ENCODE data around the gene ATP1B1. TPM values are rescaled to one million over a fixed set of nuclear protein-coding genes. Genes with fewer than 3 reads are reported as not detected.
A peak's percentile ranks its signal among the peaks of the same experiment; 100 is the strongest.

Gene ATP1B1
- total and polyA plus RNA-seq, 2 of the 13 experiments (the other 11 are each of a cell fraction or from before 2014, with no cell fraction given) = 134 to 135 TPM

DNA sequence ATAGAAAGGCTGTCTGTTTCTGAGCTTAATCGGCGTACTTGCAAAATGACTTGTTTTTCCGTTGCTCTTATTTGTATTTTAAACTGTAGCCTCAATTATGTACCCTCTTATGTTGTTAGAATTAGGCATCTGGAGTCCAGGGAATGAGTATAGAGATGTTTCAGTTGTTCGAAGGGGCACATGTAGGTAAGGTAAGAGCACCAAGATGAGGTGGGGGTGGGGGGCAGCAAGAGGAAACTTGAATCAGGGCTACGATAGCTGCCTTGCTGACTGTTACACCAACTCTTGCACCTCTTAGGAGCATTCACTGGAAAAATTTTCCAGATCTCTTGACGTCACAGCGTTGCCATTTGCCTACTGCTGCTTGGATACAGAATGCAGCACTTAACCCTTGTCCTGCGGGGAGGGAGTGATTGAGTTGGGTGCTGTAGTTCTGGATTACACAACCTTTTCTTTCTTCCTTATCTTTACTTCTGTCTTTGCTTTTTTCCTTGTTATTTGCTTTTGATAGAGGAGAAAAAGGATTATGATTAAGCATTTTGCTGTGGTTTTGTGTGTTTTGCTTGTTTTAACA, 3.2 kb downstream of the ATP1B1 start (continued):
- TF ChIP-seq, protein P1, sequence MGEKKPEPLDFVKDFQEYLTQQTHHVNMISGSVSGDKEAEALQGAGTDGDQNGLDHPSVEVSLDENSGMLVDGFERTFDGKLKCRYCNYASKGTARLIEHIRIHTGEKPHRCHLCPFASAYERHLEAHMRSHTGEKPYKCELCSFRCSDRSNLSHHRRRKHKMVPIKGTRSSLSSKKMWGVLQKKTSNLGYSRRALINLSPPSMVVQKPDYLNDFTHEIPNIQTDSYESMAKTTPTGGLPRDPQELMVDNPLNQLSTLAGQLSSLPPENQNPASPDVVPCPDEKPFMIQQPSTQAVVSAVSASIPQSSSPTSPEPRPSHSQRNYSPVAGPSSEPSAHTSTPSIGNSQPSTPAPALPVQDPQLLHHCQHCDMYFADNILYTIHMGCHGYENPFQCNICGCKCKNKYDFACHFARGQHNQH (CRISPR knock-in tag; IDR thresholded peaks at IDR 0.05) = peak; percentile 25; the same call in 1 of the 2 replicates
- TF ChIP-seq ZNF614 (CRISPR knock-in tag; IDR thresholded peaks at IDR 0.05; ENCODE audit: borderline replicate concordance) (peak; percentile 84; the same call in 1 of the 2 replicates), PHF21A (CRISPR knock-in tag; IDR thresholded peaks at IDR 0.05) (peak; percentile 34; the same call in 1 of the 2 replicates), ZNF136 (CRISPR knock-in tag; IDR thresholded peaks at IDR 0.05; ENCODE audit: low read depth) (no peak), ZNF652 (CRISPR knock-in tag; IDR thresholded peaks at IDR 0.05; ENCODE audit: borderline replicate concordance, low read depth) (peak; percentile 99), TEAD2 (CRISPR knock-in tag; IDR thresholded peaks at IDR 0.05) (no peak), CREM (IDR thresholded peaks at IDR 0.05) (peak; percentile 84), CREM (CRISPR knock-in tag; IDR thresholded peaks at IDR 0.05) (no peak), MAZ (IDR thresholded peaks at IDR 0.05; ENCODE audit: borderline replicate concordance, low read depth, low read length) (peak; percentile 31; the same call in 1 of the 2 replicates), MAZ (CRISPR knock-in tag; IDR thresholded peaks at IDR 0.05; ENCODE audit: low read depth) (peak; percentile 66; the same call in 1 of the 2 replicates), ZSCAN30 (CRISPR knock-in tag; IDR thresholded peaks at IDR 0.05) (no peak), ZNF124 (CRISPR knock-in tag; IDR thresholded peaks at IDR 0.05) (peak; percentile 29; the same call in 1 of the 2 replicates), ZNF335 (CRISPR knock-in tag; IDR thresholded peaks at IDR 0.05) (0 out of 2 replicates have a peak, but pooled peaks have one; percentile 29), HMG20A (CRISPR knock-in tag; IDR thresholded peaks at IDR 0.05; ENCODE audit: borderline replicate concordance) (peak; percentile 38; the same call in 1 of the 2 replicates), ZNF749 (CRISPR knock-in tag; IDR thresholded peaks at IDR 0.05; ENCODE audit: borderline replicate concordance) (no peak), HDAC2 (CRISPR knock-in tag; IDR thresholded peaks at IDR 0.05) (peak; percentile 82), HMG20B (CRISPR knock-in tag; conservative IDR thresholded peaks at IDR 0.05) (peak; percentile 61; the same call in 1 of the 2 replicates), YEATS2 (CRISPR knock-in tag; IDR thresholded peaks at IDR 0.05; ENCODE audit: borderline replicate concordance) (no peak), PITX1 (CRISPR knock-in tag; IDR thresholded peaks at IDR 0.05) (0 out of 2 replicates have a peak, but pooled peaks have one; percentile 12), ZFP36L1 (CRISPR knock-in tag; IDR thresholded peaks at IDR 0.05) (no peak), ZFP82 (CRISPR knock-in tag; IDR thresholded peaks at IDR 0.05; ENCODE audit: borderline replicate concordance) (no peak)
- TF ChIP-seq, protein P2, sequence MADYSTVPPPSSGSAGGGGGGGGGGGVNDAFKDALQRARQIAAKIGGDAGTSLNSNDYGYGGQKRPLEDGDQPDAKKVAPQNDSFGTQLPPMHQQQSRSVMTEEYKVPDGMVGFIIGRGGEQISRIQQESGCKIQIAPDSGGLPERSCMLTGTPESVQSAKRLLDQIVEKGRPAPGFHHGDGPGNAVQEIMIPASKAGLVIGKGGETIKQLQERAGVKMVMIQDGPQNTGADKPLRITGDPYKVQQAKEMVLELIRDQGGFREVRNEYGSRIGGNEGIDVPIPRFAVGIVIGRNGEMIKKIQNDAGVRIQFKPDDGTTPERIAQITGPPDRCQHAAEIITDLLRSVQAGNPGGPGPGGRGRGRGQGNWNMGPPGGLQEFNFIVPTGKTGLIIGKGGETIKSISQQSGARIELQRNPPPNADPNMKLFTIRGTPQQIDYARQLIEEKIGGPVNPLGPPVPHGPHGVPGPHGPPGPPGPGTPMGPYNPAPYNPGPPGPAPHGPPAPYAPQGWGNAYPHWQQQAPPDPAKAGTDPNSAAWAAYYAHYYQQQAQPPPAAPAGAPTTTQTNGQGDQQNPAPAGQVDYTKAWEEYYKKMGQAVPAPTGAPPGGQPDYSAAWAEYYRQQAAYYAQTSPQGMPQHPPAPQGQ (CRISPR knock-in tag; IDR thresholded peaks at IDR 0.05; ENCODE audit: borderline replicate concordance) = no peak
- TF ChIP-seq, protein P3, sequence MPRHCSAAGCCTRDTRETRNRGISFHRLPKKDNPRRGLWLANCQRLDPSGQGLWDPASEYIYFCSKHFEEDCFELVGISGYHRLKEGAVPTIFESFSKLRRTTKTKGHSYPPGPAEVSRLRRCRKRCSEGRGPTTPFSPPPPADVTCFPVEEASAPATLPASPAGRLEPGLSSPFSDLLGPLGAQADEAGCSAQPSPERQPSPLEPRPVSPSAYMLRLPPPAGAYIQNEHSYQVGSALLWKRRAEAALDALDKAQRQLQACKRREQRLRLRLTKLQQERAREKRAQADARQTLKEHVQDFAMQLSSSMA (CRISPR knock-in tag; IDR thresholded peaks at IDR 0.05) = no peak
- TF ChIP-seq, protein P4, sequence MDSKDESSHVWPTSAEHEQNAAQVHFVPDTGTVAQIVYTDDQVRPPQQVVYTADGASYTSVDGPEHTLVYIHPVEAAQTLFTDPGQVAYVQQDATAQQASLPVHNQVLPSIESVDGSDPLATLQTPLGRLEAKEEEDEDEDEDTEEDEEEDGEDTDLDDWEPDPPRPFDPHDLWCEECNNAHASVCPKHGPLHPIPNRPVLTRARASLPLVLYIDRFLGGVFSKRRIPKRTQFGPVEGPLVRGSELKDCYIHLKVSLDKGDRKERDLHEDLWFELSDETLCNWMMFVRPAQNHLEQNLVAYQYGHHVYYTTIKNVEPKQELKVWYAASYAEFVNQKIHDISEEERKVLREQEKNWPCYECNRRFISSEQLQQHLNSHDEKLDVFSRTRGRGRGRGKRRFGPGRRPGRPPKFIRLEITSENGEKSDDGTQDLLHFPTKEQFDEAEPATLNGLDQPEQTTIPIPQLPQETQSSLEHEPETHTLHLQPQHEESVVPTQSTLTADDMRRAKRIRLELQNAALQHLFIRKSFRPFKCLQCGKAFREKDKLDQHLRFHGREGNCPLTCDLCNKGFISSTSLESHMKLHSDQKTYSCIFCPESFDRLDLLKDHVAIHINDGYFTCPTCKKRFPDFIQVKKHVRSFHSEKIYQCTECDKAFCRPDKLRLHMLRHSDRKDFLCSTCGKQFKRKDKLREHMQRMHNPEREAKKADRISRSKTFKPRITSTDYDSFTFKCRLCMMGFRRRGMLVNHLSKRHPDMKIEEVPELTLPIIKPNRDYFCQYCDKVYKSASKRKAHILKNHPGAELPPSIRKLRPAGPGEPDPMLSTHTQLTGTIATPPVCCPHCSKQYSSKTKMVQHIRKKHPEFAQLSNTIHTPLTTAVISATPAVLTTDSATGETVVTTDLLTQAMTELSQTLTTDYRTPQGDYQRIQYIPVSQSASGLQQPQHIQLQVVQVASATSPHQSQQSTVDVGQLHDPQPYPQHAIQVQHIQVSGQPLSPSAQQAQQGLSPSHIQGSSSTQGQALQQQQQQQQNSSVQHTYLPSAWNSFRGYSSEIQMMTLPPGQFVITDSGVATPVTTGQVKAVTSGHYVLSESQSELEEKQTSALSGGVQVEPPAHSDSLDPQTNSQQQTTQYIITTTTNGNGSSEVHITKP (CRISPR knock-in tag; IDR thresholded peaks at IDR 0.05; ENCODE audit: low read depth) = no peak
